Fibroblast of pulmonary artery (primary cell): ENCODE measurements around the gene HSP90AB1.

Experiments used
- DNase-seq: peaks from one replicate; pipeline ENCODE4 v3.0.0-alpha.2; 2010; ENCODE audit warnings: low read depth
- H3K4me3 ChIP-seq: replicated peaks from 2 replicates; pipeline ENCODE4 v1.5.1; 2011; ENCODE audit warnings: low read depth, mild to moderate bottlenecking, control low read depth, low read length, moderate library complexity
- TF ChIP-seq, protein P1 (sequence below): IDR thresholded peaks from 2 replicates; pipeline ENCODE4 v1.5.1; 2011; ENCODE audit warnings: mild to moderate bottlenecking, control low read depth, low read length, inconsistent platforms; ENCODE audit errors: missing control alignments

HSP90AB1 gene

DNA sequence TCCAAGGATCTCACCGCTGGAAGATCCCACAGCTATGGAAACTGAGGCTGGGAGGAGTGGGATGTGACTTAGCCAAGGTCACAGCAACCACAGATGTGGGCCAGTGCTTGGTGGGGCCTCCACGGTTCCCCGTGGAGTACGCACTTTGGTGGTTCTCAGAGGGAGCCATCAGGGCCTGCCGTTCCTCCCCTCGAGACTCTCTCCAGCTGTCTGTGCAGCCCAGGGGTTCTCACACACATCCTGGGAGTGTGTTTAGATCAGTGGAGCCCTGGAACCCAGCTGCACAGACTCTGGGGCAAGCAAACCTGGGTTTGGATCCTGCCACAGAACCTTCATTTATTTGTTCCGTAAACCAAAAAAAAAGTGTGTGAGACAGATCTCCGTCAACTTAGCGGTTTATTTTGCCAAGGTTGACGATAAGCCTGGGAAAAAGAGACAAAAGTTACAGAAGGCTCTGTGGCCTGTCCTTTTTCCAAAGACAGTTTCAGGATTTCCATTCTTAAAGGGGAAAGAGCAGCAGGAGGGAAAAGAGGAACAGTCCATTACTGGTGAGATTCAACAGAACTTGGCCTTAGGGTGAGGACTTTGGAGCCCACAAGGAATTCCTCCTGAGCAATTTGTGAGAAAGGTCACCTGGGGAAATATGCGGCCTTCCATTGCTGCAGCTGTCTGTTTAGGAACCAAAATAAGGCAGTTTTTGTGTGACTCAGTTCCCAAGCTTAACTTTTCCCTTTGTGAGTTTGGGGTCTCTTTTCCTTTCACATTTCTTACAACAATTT lies 43.7 kb upstream of the HSP90AB1 start:
- H3K4me3 ChIP-seq, result no peak overlapping the region
- TF ChIP-seq, protein P1, sequence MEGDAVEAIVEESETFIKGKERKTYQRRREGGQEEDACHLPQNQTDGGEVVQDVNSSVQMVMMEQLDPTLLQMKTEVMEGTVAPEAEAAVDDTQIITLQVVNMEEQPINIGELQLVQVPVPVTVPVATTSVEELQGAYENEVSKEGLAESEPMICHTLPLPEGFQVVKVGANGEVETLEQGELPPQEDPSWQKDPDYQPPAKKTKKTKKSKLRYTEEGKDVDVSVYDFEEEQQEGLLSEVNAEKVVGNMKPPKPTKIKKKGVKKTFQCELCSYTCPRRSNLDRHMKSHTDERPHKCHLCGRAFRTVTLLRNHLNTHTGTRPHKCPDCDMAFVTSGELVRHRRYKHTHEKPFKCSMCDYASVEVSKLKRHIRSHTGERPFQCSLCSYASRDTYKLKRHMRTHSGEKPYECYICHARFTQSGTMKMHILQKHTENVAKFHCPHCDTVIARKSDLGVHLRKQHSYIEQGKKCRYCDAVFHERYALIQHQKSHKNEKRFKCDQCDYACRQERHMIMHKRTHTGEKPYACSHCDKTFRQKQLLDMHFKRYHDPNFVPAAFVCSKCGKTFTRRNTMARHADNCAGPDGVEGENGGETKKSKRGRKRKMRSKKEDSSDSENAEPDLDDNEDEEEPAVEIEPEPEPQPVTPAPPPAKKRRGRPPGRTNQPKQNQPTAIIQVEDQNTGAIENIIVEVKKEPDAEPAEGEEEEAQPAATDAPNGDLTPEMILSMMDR, result no peak
- no peak for DNase-seq

DNA sequence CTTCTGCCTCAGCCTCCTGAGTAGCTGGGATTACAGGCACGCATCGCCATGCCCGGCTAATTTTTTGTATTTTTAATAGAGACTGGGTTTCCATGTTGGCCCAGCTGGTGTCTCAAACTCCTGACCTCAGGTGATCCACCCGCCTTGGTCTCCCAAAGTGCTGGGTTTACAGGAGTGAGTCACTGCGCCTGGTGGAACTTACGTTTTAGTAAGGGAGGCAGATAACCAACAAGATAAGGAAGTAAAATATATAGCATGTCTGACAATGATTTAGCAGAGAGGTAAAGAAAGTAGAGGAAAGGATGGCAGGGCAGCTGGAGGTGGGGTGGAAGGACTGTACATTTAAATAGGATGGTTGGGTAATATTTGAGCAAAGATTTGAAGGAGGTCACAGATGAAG lies 42.9 kb upstream of the HSP90AB1 start:
- H3K4me3 ChIP-seq, result no peak overlapping the region
- TF ChIP-seq, protein P1, result no peak
- no peak for DNase-seq

DNA sequence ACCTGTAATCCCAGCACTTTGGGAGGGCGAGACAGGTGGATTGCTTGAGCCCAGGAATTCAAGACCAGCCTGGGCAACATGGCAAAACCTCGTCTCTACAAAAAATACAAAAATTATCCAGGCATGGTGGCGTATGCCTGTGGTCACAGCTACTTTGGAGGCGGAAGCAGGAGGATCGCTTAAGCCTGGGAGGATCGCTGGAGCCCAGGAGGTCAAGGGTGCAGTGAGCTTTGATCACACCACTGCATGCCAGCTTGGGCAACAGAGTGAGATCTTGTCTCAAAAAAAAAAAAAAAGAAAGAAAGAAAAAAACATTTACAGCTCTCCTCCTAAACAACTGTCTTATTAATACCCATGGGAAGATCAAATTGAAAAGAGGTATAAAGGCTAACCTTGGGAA lies 38.9 kb upstream of the HSP90AB1 start:
- TF ChIP-seq, protein P1, result no peak

DNA sequence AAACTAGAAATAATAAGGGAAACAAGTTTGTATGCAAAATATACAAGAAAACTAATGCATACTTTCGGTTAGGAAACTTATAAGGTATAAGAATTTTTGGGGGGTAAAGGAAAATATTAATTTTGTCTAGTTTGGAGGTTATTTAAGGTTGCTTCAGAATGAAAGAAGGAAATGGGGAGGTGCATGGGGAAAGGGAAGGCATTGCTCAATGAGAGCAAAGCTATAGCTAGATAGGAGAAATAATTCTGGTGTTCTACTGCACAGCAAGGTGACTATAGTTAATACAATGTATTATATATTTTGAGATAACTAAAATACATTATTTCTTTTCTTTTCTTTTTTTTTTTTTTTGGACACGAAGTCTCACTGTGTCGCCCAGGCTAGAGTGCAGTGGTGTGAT lies 35.6 kb upstream of the HSP90AB1 start:
- TF ChIP-seq, protein P1, result no peak
- no peak overlapping the region for H3K4me3 ChIP-seq
- DNase-seq, result no peak

More for the DNA sequence above, 38.9 kb upstream of the HSP90AB1 start:
- DNase-seq, result no peak
- no peak overlapping the region for H3K4me3 ChIP-seq

DNA sequence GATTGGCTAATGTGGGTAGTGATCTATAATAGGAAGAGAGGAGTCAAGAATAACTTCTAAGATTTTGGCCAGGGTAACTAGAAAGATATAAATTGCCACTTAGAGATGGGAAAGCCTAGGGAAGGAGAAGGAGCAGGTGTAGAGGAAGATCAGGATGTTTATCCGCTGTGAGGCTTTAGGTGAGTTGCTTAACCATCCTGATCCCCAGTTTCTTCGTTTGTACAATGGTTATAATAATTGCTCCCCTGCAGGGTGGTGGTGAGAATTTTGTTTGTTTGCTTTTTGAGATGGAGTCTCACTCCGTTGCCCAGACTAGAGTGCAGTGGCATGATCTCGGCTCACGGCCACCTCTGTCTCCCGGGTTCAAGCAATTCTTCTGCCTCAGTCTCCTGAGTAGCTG lies 32.6 kb upstream of the HSP90AB1 start:
- TF ChIP-seq, protein P1, result no peak
- DNase-seq, result no peak
- no peak overlapping the region for H3K4me3 ChIP-seq

DNA sequence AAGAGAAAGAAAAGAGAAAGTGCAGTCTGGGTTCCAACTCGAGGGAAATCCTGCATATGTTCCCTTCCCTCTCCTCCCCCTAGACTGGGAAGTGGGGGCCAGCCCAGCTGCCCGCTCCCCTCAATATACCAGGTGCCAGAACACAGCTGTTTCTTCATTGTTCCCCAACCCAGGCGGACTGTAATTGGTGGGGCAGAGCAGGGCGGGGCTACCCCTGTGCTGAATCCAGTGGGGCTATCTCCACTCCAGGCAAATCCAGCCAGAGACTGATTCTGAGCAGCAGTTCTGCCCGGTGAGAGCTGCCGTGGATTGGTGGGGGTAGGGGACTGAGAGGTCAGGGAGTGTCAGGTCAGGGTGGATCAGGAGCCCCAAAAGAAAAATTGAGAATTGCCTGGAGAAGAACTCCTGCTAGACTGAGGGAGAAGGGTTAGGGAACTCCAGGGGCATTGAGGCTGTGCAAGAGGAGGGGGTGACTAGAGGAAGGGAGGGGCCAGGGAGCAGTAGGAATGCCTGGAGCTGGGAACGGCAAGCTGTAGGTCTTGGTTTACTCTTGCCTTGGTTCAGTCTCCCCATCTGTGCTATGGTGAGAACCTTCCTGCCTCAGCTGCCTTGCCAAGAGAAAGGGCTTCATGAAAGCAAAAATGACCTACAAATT lies 30.1 kb upstream of the HSP90AB1 start, which contains the start of gene MYMX:
Gene MYMX, plus strand, starts transcription at position 250 of the 655 bp plus-strand sequence. CDS start 546 bp downstream, outside the sequence.
- TF ChIP-seq, protein P1, result no peak
- H3K4me3 ChIP-seq, result no peak within 1 kb of the TSS
- no peak for DNase-seq
